SU-DHL-6 (cell line): ENCODE data around the gene CUL7.

ENCODE experiments used
- CTCF ChIP-seq: fragments of 200-600 bp; sonication (generic); IDR thresholded peaks from one replicate; pipeline ENCODE4 v1.5.1; 2017; ENCODE audit warnings: antibody characterized with exemption, mild to moderate bottlenecking, low read length, moderate library complexity; ENCODE audit not compliant: insufficient read depth, poor library complexity, severe bottlenecking
- EZH2phosphoT487 ChIP-seq: fragments of 200-600 bp; sonication (generic), shearing (Covaris generic); conservative IDR thresholded peaks from 2 replicates; pipeline ENCODE4 v1.6.1; 2018; ENCODE audit warnings: mild to moderate bottlenecking, antibody characterized with exemption, low read length, moderate library complexity, mixed read lengths

- TF ChIP-seq CTCF (no peak), EZH2phosphoT487 (no peak)
Observed at GRCh38 chr6:43026365-43026764, 27.3 kb downstream of the CUL7 start.
